GM18519 (cell line): Measurements from ENCODE around the gene GABRP.
"Not testable (repeated sequence)": the region's sequence is repeated elsewhere in the genome, so short reads cannot be mapped to it uniquely, and the experiment has no call there.

Experiments
- ATAC-seq: cut with Tn5 transposase; IDR thresholded peaks from one replicate; pipeline ENCODE4 v1.9.1; 2021; ENCODE audit warnings: mild to moderate bottlenecking, moderate library complexity; ENCODE audit not compliant: unreplicated experiment, low FRiP score

The GABRP gene

GRCh38 chr5:170754508-170754907, 29.0 kb upstream of the GABRP start:
- not testable (repeated sequence) for ATAC-seq

GRCh38 chr5:170755679-170756456, 27.7 kb upstream of the GABRP start:
- no peak for ATAC-seq

- ATAC-seq: no peak
Observed at GRCh38 chr5:170756691-170757090, 26.8 kb upstream of the GABRP start.

GRCh38 chr5:170757182-170757601, 26.3 kb upstream of the GABRP start:
- ATAC-seq: no peak

- ATAC-seq: no peak
Observed at GRCh38 chr5:170757669-170758068, 25.9 kb upstream of the GABRP start.

- ATAC-seq: no peak
Observed at GRCh38 chr5:170758481-170758880, 25.0 kb upstream of the GABRP start.

GRCh38 chr5:170760113-170760512, 23.4 kb upstream of the GABRP start:
- no peak for ATAC-seq

- ATAC-seq: no peak
Observed at GRCh38 chr5:170761048-170761707, 22.3 kb upstream of the GABRP start.

- ATAC-seq: no peak
Observed at GRCh38 chr5:170761708-170762066, 21.8 kb upstream of the GABRP start.

- not testable (repeated sequence) for ATAC-seq
Observed at GRCh38 chr5:170762298-170762697, 21.2 kb upstream of the GABRP start.

GRCh38 chr5:170765868-170766267, 17.7 kb upstream of the GABRP start:
- not testable (repeated sequence) for ATAC-seq

GRCh38 chr5:170769246-170769645, 14.3 kb upstream of the GABRP start:
- no peak for ATAC-seq

- ATAC-seq: no peak
Observed at GRCh38 chr5:170769898-170770416, 13.6 kb upstream of the GABRP start.

- no peak for ATAC-seq
Observed at GRCh38 chr5:170771496-170771895, 12.0 kb upstream of the GABRP start.

- ATAC-seq: no peak
Observed at GRCh38 chr5:170773024-170773985, 10.2 kb upstream of the GABRP start.

GRCh38 chr5:170774831-170775230, 8.7 kb upstream of the GABRP start:
- no peak for ATAC-seq

GRCh38 chr5:170781946-170782345, 1.6 kb upstream of the GABRP start:
- ATAC-seq: no peak

- no peak for ATAC-seq
Observed at GRCh38 chr5:170782438-170782837, 1.1 kb upstream of the GABRP start.

- no peak for ATAC-seq
Observed at GRCh38 chr5:170785416-170785815, 1.9 kb downstream of the GABRP start.

- ATAC-seq: no peak
Observed at GRCh38 chr5:170787216-170787615, 3.7 kb downstream of the GABRP start.
